ENCODE results near the gene BRAF.
"Not testable (repeated sequence)": the region's sequence is repeated elsewhere in the genome, so short reads cannot be mapped to it uniquely, and the experiment has no call there.

Gene BRAF

DNA sequence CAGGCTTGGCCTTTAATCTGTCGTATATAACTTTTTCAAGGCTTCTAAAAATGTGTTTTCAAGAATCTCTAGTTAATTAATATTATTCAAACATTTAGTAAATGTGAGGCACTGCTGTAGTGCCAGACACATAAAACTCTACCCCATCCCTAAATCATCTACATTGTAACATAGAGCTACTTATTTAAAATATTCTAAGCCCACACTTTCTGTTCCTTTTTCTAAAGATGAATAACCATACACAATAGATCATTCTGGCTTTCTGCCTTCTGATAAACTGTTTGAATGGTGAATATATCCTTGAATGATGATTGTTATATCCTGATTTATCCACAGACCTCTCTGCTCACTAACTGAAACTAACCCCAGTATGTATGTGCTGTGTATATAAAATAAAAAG is 41.4 kb downstream of the BRAF start:
- ChIA-PET CTCF (interaction anchor here (0.6 kb wide), 1 partner anchor 15 kb away, joined by 5 read pairs; no protein-coding TSS in a partner anchor), POLR2A (no interaction called here)
- Histone ChIP-seq H3K27ac (ENCODE audit: extremely low read depth, low read depth, low read length) (no peak overlapping the region), H3K4me1 (ENCODE audit: control insufficient read depth, insufficient read depth, low read length) (no peaks in the 10 kb centered on the region), H3K36me3 (ENCODE audit: control insufficient read depth in 2 of 2, insufficient read depth in 1 of 2, low read length in 2 of 2) (no peaks in the 10 kb centered on the region), H3K9me3 (ENCODE audit: control insufficient read depth, insufficient read depth, low read depth, low read length) (no peaks in the 10 kb centered on the region), H3K4me3 (ENCODE audit: low read depth, low read length) (no peak overlapping the region)
- TF ChIP-seq ZSCAN23 (tag by site-specific recombination; IDR thresholded peaks at IDR 0.05) (no peak), PRDM1 (tag by site-specific recombination; IDR thresholded peaks at IDR 0.05) (no peak), ZNF174 (tag by site-specific recombination; IDR thresholded peaks at IDR 0.05) (no peak), KLF16 (tag by site-specific recombination; IDR thresholded peaks at IDR 0.05) (no peak), ZNF366 (tag by site-specific recombination; conservative IDR thresholded peaks at IDR 0.05) (no peak), ZNF670 (tag by site-specific recombination; IDR thresholded peaks at IDR 0.05; ENCODE audit: low read depth) (no peak), ZNF416 (tag by site-specific recombination; IDR thresholded peaks at IDR 0.05) (no peak), ZFHX2 (tag by site-specific recombination; conservative IDR thresholded peaks at IDR 0.05) (no peak), HOXA7 (CRISPR knock-in tag; IDR thresholded peaks at IDR 0.05; ENCODE audit: borderline replicate concordance) (no peak)

DNA sequence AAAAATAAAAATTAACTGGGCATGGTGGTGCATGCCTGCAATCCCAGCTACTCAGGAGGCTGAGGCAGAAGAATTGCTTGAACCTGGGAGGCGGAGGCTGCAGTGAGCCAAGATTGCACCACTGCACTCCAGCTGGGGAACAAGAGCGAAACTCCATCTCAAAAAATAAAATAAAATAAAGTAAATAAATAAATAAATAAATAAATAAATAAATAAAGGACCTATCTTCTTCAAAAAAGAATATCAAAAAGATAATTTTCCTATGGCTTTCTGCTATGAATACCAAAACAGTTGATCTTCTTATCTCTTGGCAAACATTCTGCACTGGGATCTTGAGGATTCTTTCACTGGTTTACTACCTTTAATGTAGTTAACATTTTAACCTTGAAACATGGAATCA is 41.9 kb downstream of the BRAF start:
- POLR2A ChIA-PET = interaction anchor here (0.7 kb wide), 1 partner anchor 22 kb away, joined by 5 read pairs; no protein-coding TSS in a partner anchor
- H3K27ac ChIP-seq (ENCODE audit: extremely low read depth, low read depth, low read length); H3K4me3 ChIP-seq (ENCODE audit: low read depth, low read length); H3K9me3 ChIP-seq (ENCODE audit: control insufficient read depth, insufficient read depth, low read depth, low read length); H3K36me3 ChIP-seq (ENCODE audit: control insufficient read depth in 2 of 2, insufficient read depth in 1 of 2, low read length in 2 of 2); H3K4me1 ChIP-seq (ENCODE audit: control insufficient read depth, insufficient read depth, low read length): not testable (repeated sequence)
- CTCF ChIA-PET = interaction anchor here (0.6 kb wide), 1 partner anchor 15 kb away, joined by 5 read pairs; no protein-coding TSS in a partner anchor
- peak; percentile 28 for TF ChIP-seq ZNF510 (tag by site-specific recombination; IDR thresholded peaks at IDR 0.05; ENCODE audit: insufficient replicate concordance)
- 0 out of 2 replicates have a peak, but pooled peaks have one; percentile 35 for TF ChIP-seq ZNF629 (tag by site-specific recombination; IDR thresholded peaks at IDR 0.05)
- TF ChIP-seq, protein P1, sequence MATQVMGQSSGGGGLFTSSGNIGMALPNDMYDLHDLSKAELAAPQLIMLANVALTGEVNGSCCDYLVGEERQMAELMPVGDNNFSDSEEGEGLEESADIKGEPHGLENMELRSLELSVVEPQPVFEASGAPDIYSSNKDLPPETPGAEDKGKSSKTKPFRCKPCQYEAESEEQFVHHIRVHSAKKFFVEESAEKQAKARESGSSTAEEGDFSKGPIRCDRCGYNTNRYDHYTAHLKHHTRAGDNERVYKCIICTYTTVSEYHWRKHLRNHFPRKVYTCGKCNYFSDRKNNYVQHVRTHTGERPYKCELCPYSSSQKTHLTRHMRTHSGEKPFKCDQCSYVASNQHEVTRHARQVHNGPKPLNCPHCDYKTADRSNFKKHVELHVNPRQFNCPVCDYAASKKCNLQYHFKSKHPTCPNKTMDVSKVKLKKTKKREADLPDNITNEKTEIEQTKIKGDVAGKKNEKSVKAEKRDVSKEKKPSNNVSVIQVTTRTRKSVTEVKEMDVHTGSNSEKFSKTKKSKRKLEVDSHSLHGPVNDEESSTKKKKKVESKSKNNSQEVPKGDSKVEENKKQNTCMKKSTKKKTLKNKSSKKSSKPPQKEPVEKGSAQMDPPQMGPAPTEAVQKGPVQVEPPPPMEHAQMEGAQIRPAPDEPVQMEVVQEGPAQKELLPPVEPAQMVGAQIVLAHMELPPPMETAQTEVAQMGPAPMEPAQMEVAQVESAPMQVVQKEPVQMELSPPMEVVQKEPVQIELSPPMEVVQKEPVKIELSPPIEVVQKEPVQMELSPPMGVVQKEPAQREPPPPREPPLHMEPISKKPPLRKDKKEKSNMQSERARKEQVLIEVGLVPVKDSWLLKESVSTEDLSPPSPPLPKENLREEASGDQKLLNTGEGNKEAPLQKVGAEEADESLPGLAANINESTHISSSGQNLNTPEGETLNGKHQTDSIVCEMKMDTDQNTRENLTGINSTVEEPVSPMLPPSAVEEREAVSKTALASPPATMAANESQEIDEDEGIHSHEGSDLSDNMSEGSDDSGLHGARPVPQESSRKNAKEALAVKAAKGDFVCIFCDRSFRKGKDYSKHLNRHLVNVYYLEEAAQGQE (tag by site-specific recombination; IDR thresholded peaks at IDR 0.05) = 0 out of 2 replicates have a peak, but pooled peaks have one; percentile 39
- peak; percentile 65; the same call in 1 of the 2 replicates for TF ChIP-seq ZBTB8A (tag by site-specific recombination; IDR thresholded peaks at IDR 0.05)
- 0 out of 2 replicates have a peak, but pooled peaks have one; percentile 36 for TF ChIP-seq ZNF266 (tag by site-specific recombination; IDR thresholded peaks at IDR 0.05; ENCODE audit: low read depth)
- TF ChIP-seq ZXDB (tag by site-specific recombination; IDR thresholded peaks at IDR 0.05) = 0 out of 2 replicates have a peak, but pooled peaks have one; percentile 23
- peak; percentile 25 for TF ChIP-seq ZNF654 (tag by site-specific recombination; IDR thresholded peaks at IDR 0.05; ENCODE audit: low read depth)
- peak; percentile 45; the same call in 1 of the 2 replicates for TF ChIP-seq ZNF140 (tag by site-specific recombination; IDR thresholded peaks at IDR 0.05)
- TF ChIP-seq, protein P2, sequence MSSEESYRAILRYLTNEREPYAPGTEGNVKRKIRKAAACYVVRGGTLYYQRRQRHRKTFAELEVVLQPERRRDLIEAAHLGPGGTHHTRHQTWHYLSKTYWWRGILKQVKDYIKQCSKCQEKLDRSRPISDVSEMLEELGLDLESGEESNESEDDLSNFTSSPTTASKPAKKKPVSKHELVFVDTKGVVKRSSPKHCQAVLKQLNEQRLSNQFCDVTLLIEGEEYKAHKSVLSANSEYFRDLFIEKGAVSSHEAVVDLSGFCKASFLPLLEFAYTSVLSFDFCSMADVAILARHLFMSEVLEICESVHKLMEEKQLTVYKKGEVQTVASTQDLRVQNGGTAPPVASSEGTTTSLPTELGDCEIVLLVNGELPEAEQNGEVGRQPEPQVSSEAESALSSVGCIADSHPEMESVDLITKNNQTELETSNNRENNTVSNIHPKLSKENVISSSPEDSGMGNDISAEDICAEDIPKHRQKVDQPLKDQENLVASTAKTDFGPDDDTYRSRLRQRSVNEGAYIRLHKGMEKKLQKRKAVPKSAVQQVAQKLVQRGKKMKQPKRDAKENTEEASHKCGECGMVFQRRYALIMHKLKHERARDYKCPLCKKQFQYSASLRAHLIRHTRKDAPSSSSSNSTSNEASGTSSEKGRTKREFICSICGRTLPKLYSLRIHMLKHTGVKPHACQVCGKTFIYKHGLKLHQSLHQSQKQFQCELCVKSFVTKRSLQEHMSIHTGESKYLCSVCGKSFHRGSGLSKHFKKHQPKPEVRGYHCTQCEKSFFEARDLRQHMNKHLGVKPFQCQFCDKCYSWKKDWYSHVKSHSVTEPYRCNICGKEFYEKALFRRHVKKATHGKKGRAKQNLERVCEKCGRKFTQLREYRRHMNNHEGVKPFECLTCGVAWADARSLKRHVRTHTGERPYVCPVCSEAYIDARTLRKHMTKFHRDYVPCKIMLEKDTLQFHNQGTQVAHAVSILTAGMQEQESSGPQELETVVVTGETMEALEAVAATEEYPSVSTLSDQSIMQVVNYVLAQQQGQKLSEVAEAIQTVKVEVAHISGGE (tag by site-specific recombination; conservative IDR thresholded peaks at IDR 0.05; ENCODE audit: low read depth) = peak; percentile 56
- peak; percentile 45 for TF ChIP-seq ZNF555 (tag by site-specific recombination; conservative IDR thresholded peaks at IDR 0.05)
- TF ChIP-seq, protein P3, sequence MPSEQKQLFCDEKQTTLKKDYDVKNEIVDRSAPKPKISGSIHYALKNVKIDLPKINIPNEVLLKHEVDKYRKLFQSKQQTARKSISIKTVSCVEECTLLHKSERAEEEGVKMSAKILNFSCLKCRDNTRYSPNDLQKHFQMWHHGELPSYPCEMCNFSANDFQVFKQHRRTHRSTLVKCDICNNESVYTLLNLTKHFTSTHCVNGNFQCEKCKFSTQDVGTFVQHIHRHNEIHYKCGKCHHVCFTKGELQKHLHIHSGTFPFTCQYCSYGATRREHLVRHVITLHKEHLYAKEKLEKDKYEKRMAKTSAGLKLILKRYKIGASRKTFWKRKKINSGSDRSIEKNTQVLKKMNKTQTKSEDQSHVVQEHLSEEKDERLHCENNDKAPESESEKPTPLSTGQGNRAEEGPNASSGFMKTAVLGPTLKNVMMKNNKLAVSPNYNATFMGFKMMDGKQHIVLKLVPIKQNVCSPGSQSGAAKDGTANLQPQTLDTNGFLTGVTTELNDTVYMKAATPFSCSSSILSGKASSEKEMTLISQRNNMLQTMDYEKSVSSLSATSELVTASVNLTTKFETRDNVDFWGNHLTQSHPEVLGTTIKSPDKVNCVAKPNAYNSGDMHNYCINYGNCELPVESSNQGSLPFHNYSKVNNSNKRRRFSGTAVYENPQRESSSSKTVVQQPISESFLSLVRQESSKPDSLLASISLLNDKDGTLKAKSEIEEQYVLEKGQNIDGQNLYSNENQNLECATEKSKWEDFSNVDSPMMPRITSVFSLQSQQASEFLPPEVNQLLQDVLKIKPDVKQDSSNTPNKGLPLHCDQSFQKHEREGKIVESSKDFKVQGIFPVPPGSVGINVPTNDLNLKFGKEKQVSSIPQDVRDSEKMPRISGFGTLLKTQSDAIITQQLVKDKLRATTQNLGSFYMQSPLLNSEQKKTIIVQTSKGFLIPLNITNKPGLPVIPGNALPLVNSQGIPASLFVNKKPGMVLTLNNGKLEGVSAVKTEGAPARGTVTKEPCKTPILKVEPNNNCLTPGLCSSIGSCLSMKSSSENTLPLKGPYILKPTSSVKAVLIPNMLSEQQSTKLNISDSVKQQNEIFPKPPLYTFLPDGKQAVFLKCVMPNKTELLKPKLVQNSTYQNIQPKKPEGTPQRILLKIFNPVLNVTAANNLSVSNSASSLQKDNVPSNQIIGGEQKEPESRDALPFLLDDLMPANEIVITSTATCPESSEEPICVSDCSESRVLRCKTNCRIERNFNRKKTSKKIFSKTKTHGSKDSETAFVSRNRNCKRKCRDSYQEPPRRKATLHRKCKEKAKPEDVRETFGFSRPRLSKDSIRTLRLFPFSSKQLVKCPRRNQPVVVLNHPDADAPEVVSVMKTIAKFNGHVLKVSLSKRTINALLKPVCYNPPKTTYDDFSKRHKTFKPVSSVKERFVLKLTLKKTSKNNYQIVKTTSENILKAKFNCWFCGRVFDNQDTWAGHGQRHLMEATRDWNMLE (tag by site-specific recombination; conservative IDR thresholded peaks at IDR 0.05; ENCODE audit: low read depth) = peak; percentile 73
- peak; percentile 88 for TF ChIP-seq ZNF394 (tag by site-specific recombination; IDR thresholded peaks at IDR 0.05; ENCODE audit: borderline replicate concordance)
- peak; percentile 39 for TF ChIP-seq ZNF529 (tag by site-specific recombination; IDR thresholded peaks at IDR 0.05; ENCODE audit: insufficient replicate concordance)
- TF ChIP-seq ZNF623 (tag by site-specific recombination; IDR thresholded peaks at IDR 0.05) = peak; percentile 61
- TF ChIP-seq ZNF426 (tag by site-specific recombination; IDR thresholded peaks at IDR 0.05) = peak; percentile 68

Data from HEK293 (cell line).